NOMO-1 (cell line): Measurements from ENCODE around the gene SFRP4.
"Not testable (repeated sequence)": the region's sequence is repeated elsewhere in the genome, so short reads cannot be mapped to it uniquely, and the experiment has no call there.

Source experiments
- DNase-seq, 2 experiments: peaks; one replicate each; lab custom pipeline; 2025; ENCODE audit not compliant: unreplicated experiment in 2 of 2; lab: John Stamatoyannopoulos, UW

SFRP4 gene

GRCh38 chr7:37916673-37917660 is at the start of gene SFRP4:
Gene SFRP4 (minus strand): TSS chr7:37916817. CDS start chr7:37916537, 280 bp downstream.
- peak; percentile 13 to 28 for DNase-seq

DNA sequence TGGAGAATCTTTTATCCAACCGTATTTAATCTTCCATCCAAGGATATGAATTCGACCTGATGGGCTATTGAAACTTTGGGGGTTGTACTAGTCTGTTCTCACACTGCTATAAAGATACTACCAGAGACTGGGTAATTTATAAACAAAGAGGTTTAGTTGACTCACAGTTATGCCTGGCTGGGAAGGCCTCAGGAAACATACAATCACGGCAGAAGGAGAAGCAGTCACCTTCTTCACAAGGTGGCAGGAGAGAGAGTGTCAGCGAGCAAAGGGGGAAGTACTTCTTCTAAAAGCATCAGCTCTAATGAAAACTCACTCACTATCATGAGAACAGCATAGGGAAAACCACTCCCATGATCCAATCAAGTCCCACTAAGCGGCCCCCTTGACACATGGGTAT is 47.6 kb upstream of the SFRP4 start:
- DNase-seq = no peak

DNA sequence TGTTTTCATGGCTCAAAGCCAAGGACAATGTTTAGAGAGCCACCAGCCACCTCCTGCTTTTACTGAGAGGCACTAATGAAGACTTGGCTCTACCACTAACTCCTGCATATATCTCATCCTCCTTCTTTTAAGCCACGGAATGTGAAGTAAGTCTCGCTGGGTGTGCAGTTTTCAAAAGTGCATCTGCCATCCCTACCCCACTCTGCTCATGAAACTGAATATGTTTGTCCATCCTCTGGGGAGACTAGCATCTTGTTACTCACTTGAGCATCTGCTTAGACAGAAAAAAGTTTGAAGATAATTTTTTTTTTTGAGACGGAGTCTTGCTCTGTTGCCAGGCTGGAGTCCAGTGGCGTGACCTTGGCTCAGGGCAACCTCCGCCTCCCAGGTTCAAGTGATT is 44.6 kb upstream of the SFRP4 start:
- no peak for DNase-seq

DNA sequence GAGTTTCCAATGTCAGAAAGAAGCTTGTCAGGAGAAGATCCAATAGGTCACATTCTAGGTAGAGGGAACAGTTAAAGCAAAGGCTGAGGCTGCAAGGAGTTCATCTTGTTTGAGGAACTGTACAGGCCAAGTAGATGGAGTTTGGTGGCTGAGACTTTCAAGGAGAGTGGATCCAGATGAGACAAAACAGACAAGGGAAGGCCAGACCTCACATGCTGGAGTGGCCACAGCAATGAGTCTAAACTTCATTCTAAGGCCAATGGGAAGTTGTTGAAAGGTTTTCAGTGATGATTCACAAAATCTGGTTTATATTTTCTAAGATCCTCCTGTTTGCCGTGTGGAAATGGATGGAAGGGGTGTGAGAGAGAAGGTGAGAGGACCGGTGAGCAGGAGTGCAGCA is 43.9 kb upstream of the SFRP4 start:
- DNase-seq = no peak

- DNase-seq = no peak
Observed at GRCh38 chr7:37957221-37957970, 40.8 kb upstream of the SFRP4 start.

- no peak for DNase-seq
Observed at GRCh38 chr7:37956791-37957190, 40.2 kb upstream of the SFRP4 start.

DNA sequence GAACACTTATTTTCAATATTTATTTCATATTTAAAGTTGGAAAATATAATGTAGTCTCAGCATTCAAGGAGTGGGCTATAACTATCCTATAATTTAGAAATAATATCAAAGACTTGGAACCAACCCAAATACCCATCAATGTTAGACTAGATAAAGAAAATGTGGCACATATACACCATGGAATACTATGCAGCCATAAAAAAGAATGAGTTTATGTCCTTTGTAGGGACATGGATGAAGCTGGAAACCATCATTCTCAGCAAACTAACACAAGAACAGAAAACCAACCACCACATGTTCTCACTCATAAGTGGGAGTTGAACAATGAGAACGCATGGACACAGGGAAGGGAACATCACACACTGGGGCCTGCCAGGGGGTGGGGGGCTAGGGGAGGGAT is 37.6 kb upstream of the SFRP4 start:
- not testable (repeated sequence) for DNase-seq

- peak; percentile 13 to 19 for DNase-seq
Observed at GRCh38 chr7:37952240-37952639, 35.6 kb upstream of the SFRP4 start.

GRCh38 chr7:37947941-37948210 is 31.3 kb upstream of the SFRP4 start:
- DNase-seq = no peak

GRCh38 chr7:37947138-37947940 is 30.7 kb upstream of the SFRP4 start:
- no peak for DNase-seq

GRCh38 chr7:37945336-37945735 is 28.7 kb upstream of the SFRP4 start:
- no peak for DNase-seq

DNA sequence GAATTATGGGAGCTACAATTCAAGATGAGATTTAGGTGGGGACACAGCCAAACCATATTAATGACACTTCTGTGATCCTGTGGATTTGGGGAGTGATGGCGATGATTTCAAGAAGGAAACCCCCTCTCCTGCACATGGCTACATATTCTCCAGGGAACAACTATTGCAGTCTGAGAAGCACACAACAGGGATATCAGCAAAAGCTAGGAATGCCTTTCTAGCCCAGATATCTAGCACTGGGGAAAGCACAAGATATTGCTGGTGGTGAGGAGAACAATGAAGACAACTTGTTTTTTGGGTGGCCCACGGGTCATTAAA is 28.1 kb upstream of the SFRP4 start:
- no peak for DNase-seq

GRCh38 chr7:37943905-37944736 is 27.5 kb upstream of the SFRP4 start:
- DNase-seq = no peak

GRCh38 chr7:37942934-37943610 is 26.5 kb upstream of the SFRP4 start:
- no peak for DNase-seq

- DNase-seq = no peak
Observed at GRCh38 chr7:37933018-37933566, 16.5 kb upstream of the SFRP4 start.

GRCh38 chr7:37932543-37932942 is 15.9 kb upstream of the SFRP4 start:
- no peak for DNase-seq

DNA sequence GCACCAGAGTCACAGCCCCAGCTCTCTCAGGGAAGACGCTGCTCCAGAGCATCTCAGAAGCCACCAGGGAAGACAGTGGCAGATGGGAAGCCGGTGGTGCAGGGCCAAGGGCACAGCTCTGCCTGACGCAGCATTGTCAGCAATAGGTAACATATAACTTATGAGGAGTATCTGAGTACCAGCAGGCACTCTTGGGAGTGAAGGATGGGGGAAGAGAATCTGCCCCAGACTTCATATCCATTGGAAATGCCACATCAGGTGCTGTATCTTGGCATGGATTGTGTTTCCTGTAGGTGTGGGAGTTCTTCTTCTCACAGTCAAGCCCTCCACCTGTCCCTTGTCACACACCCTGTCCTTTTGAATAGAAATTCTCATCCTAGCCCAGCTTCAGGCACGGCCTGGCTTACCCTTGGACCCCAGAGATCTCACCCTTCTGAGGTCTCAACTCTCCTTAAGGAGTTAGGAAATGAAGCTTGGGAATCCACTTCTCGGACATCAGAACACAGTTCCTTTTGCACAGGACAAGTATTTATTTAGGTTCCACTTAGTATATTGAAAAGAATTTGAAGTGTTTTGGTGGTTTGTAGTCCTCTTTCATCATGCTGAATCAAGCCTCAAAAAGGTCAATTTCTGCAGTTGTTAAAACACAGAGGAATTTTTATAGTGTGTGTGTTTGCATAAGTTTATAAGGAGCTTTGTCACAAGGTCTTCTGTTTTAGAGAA is 13.8 kb upstream of the SFRP4 start:
- DNase-seq = no peak

- no peak for DNase-seq
Observed at GRCh38 chr7:37928878-37929277, 12.3 kb upstream of the SFRP4 start.
